Dermis microvascular lymphatic vessel endothelial cell (primary cell): ENCODE data around the gene SLC25A21. TPM values are rescaled to one million over a fixed set of nuclear protein-coding genes. Genes with fewer than 3 reads are reported as not detected.

Source experiments
- DNase-seq, 2 donors: peaks; one replicate each; pipeline versions ENCODE4 v3.0.0 to v3.0.0-alpha.2; 2010; ENCODE audit warnings: low read depth in 2 of 2
- total RNA-seq: library from RNA; depleted of rRNA; stranded (reverse); fragments of >200 nt; gene quantifications from 2 replicates; pipeline ENCODE4 v1.2.1, GENCODE V29; 2014

The SLC25A21 gene
- total RNA-seq, 1 donor from 2014 or later, result 1.0 TPM

- DNase-seq, result no peak
Measured at GRCh38 chr14:36654794-36655381, 517.5 kb downstream of the SLC25A21 start.

- DNase-seq, result no peak
Measured at GRCh38 chr14:36653962-36654793, 518.2 kb downstream of the SLC25A21 start.

GRCh38 chr14:36653413-36653812 lies 519.0 kb downstream of the SLC25A21 start:
- no peak for DNase-seq

- DNase-seq, result no peak
Measured at GRCh38 chr14:36652542-36653201, 519.7 kb downstream of the SLC25A21 start.

- no peak for DNase-seq
Measured at GRCh38 chr14:36649872-36650650, 522.3 kb downstream of the SLC25A21 start.

GRCh38 chr14:36647824-36648753 lies 524.3 kb downstream of the SLC25A21 start:
- peak in 1 of 2 donors; percentile 32 for DNase-seq

GRCh38 chr14:36647417-36647823 lies 525.0 kb downstream of the SLC25A21 start:
- no peak for DNase-seq

- DNase-seq, result no peak
Measured at GRCh38 chr14:36646664-36647416, 525.6 kb downstream of the SLC25A21 start.

- DNase-seq, result no peak
Measured at GRCh38 chr14:36633580-36633979, 538.8 kb downstream of the SLC25A21 start.

Other genes with a start within 250 kb of the SLC25A21 start
- 4.3 and 5.1 TPM in 2 replicates for gene MIPOL1, start 25.3 kb upstream of the SLC25A21 start, total RNA-seq